H1 (cell line): ENCODE data around the gene NFYA. TPM values are rescaled to one million over a fixed set of nuclear protein-coding genes. Genes with fewer than 3 reads are reported as not detected.

Source experiments
- CTCF ChIA-PET: fragments of 300-600 bp; sonication (Branson Sonifier 250); formaldehyde crosslinking; loops from one replicate; lab custom pipeline; 2021; ENCODE audit not compliant: partially characterized antibody; lab: Charles Lee
- POLR2A ChIA-PET: fragments of 300-600 bp; sonication (Branson Sonifier 250); formaldehyde crosslinking; loops from one replicate; lab custom pipeline; 2021; ENCODE audit warnings: inconsistent platforms; ENCODE audit not compliant: partially characterized antibody; lab: Charles Lee
- DNase-seq, 2 experiments: peaks; one replicate each; pipeline versions ENCODE4 v3.0.0 to v3.0.0-alpha.2; 2010 to 2022; ENCODE audit warnings: low spot score in 2 of 2, low read depth in 1 of 2, mixed read lengths in 1 of 2
- FAIRE-seq: peaks from 2 replicates; lab custom pipeline; 2011; peaks lifted over from hg19 to GRCh38; lab: Jason Lieb, UNC
- H2AFZ ChIP-seq: 2 replicates; pipeline ENCODE4 v1.8.1; 2012; ENCODE audit warnings: low read length, inconsistent platforms
- H2AK5ac ChIP-seq: 2 replicates; pipeline ENCODE4 v1.6.1; 2013; ENCODE audit warnings: low read depth, low read length
- H2BK120ac ChIP-seq: replicated peaks from 2 replicates; pipeline ENCODE3; 2013; ENCODE audit warnings: low read depth, low read length, inconsistent platforms
- H2BK12ac ChIP-seq: 2 replicates; pipeline ENCODE4 v1.6.1; 2013; ENCODE audit warnings: low read depth, low read length
- H2BK15ac ChIP-seq: 2 replicates; pipeline ENCODE4 v1.6.1; 2013; ENCODE audit warnings: low read length
- H2BK20ac ChIP-seq: 2 replicates; pipeline ENCODE4 v1.6.1; 2013; ENCODE audit warnings: low read length
- H2BK5ac ChIP-seq: 2 replicates; pipeline ENCODE4 v1.6.1; 2013; ENCODE audit warnings: low read depth, low read length
- H3K14ac ChIP-seq: 2 replicates; pipeline ENCODE4 v1.6.1; 2013; ENCODE audit warnings: inconsistent platforms; ENCODE audit not compliant: insufficient read length
- H3K18ac ChIP-seq: 2 replicates; pipeline ENCODE4 v1.6.1; 2013; ENCODE audit warnings: low read length; ENCODE audit errors: extremely low read depth
- H3K23ac ChIP-seq: 2 replicates; pipeline ENCODE4 v1.6.1; 2013; ENCODE audit warnings: inconsistent platforms; ENCODE audit not compliant: insufficient read length
- H3K23me2 ChIP-seq: 2 replicates; pipeline ENCODE4 v1.6.1; 2013; ENCODE audit warnings: low read depth, low read length
- H3K27ac ChIP-seq: 2 replicates; pipeline ENCODE4 v1.6.1; 2011; ENCODE audit warnings: low read depth, low read length, inconsistent platforms
- H3K27me3 ChIP-seq, 4 experiments: replicated peaks in 1 of 4; 1 replicate in 1 of 4; 2 replicates in 3 of 4; pipeline versions ENCODE4 v1.6.1 to v1.8.1; 2011 to 2013; ENCODE audit warnings: low read length in 3 of 4, mild to moderate bottlenecking in 3 of 4, inconsistent platforms in 2 of 4, mixed read lengths in 2 of 4, moderate library complexity in 1 of 4; ENCODE audit not compliant: control insufficient read depth in 3 of 4, insufficient read depth in 3 of 4; ENCODE audit errors: extremely low read depth in 1 of 4
- H3K36me3 ChIP-seq, 4 experiments: 2 replicates each; pipeline versions ENCODE4 v1.6.1 to v1.8.1; 2011 to 2013; ENCODE audit warnings: mild to moderate bottlenecking in 4 of 4, low read length in 3 of 4, moderate library complexity in 2 of 4, control low read depth in 1 of 4, inconsistent platforms in 1 of 4; ENCODE audit not compliant: insufficient read depth in 4 of 4, control insufficient read depth in 2 of 4
- H3K4ac ChIP-seq: replicated peaks from 2 replicates; pipeline ENCODE3; 2013; ENCODE audit warnings: low read length, low read depth, mixed read lengths, inconsistent platforms; ENCODE audit not compliant: insufficient read length
- H3K4me1 ChIP-seq, 4 experiments: replicated peaks in 1 of 4; 1 replicate in 1 of 4; 2 replicates in 3 of 4; pipeline versions ENCODE4 v1.6.1 to v1.8.1; 2011 to 2013; ENCODE audit warnings: low read length in 3 of 4, inconsistent platforms in 2 of 4, mixed read lengths in 1 of 4; ENCODE audit not compliant: insufficient read depth in 4 of 4, control insufficient read depth in 3 of 4
- H3K4me2 ChIP-seq, 2 experiments: 2 replicates each; pipeline versions ENCODE4 v1.6.1 to v1.8.1; 2011 to 2013; ENCODE audit warnings: low read depth in 2 of 2, low read length in 2 of 2, control low read depth in 1 of 2, inconsistent platforms in 1 of 2, mild to moderate bottlenecking in 1 of 2; ENCODE audit not compliant: insufficient read depth in 1 of 2
- H3K4me3 ChIP-seq, 4 experiments: fragments of 200-600, 300-600 bp in 1 of 4; sonication (generic), shearing (Covaris generic), sonication (Bioruptor Twin) in 1 of 4; 2 replicates each; pipeline versions ENCODE4 v1.5.1 to v1.8.1; 2011 to 2016; ENCODE audit warnings: low read length in 4 of 4, low read depth in 3 of 4, control low read depth in 2 of 4, inconsistent platforms in 2 of 4, mild to moderate bottlenecking in 2 of 4, mixed read lengths in 1 of 4, moderate library complexity in 1 of 4; ENCODE audit not compliant: insufficient read depth in 2 of 4; ENCODE audit errors: extremely low read depth in 1 of 4
- H3K56ac ChIP-seq: replicated peaks from 2 replicates; pipeline ENCODE3; 2013; ENCODE audit warnings: low read depth, mild to moderate bottlenecking, mixed read lengths, low read length, inconsistent platforms; ENCODE audit not compliant: insufficient read length
- H3K79me1 ChIP-seq: 2 replicates; pipeline ENCODE4 v1.6.1; 2013; ENCODE audit warnings: low read depth, low read length, control low read depth
- H3K79me2 ChIP-seq, 2 experiments: 2 replicates each; pipeline versions ENCODE4 v1.6.1 to v1.8.1; 2012 to 2013; ENCODE audit warnings: low read length in 2 of 2, mild to moderate bottlenecking in 2 of 2, inconsistent platforms in 1 of 2; ENCODE audit not compliant: insufficient read depth in 2 of 2, control insufficient read depth in 1 of 2
- H3K9ac ChIP-seq, 4 experiments: replicated peaks in 1 of 4; 1 replicate in 1 of 4; 2 replicates in 3 of 4; pipeline versions ENCODE4 v1.6.1 to v1.8.1; 2011 to 2013; ENCODE audit warnings: low read depth in 3 of 4, low read length in 3 of 4, control low read depth in 2 of 4, mild to moderate bottlenecking in 2 of 4, moderate library complexity in 2 of 4, inconsistent platforms in 1 of 4; ENCODE audit errors: extremely low read depth in 1 of 4
- H3K9me3 ChIP-seq, 2 experiments: 2 replicates each; pipeline versions ENCODE4 v1.6.1 to v1.8.1; 2012 to 2013; ENCODE audit warnings: mild to moderate bottlenecking in 2 of 2, moderate library complexity in 2 of 2, control low read depth in 1 of 2, inconsistent platforms in 1 of 2, low read depth in 1 of 2, low read length in 1 of 2, mixed read lengths in 1 of 2; ENCODE audit not compliant: insufficient read depth in 2 of 2
- H4K20me1 ChIP-seq, 2 experiments: replicated peaks in 1 of 2; 2 replicates each; pipeline versions ENCODE3 to v1.8.1; 2011 to 2013; ENCODE audit warnings: inconsistent platforms in 2 of 2, low read length in 2 of 2, mild to moderate bottlenecking in 1 of 2; ENCODE audit not compliant: insufficient read depth in 2 of 2, control insufficient read depth in 1 of 2
- H4K5ac ChIP-seq: 2 replicates; pipeline ENCODE4 v1.6.1; 2013; ENCODE audit warnings: low read length, low read depth, mixed read lengths, inconsistent platforms; ENCODE audit not compliant: insufficient read length
- H4K8ac ChIP-seq: 2 replicates; pipeline ENCODE4 v1.8.0; 2013; ENCODE audit warnings: mild to moderate bottlenecking, moderate library complexity, low read length, inconsistent platforms; ENCODE audit not compliant: insufficient read depth; ENCODE audit errors: extremely low read depth
- H4K91ac ChIP-seq: replicated peaks from 2 replicates; pipeline ENCODE3; 2013; ENCODE audit warnings: low read length, mixed read lengths, inconsistent platforms; ENCODE audit not compliant: insufficient read length
- EP300 ChIP-seq, 2 experiments: IDR thresholded peaks; 1 replicate in 1 of 2; 2 replicates in 1 of 2; pipeline ENCODE4 v1.6.1; 2011 to 2012; ENCODE audit warnings: low read depth in 2 of 2, low read length in 2 of 2, mild to moderate bottlenecking in 2 of 2, borderline replicate concordance in 1 of 2, inconsistent platforms in 1 of 2, moderate library complexity in 1 of 2
- POLR2A ChIP-seq, 2 experiments: IDR thresholded peaks; 1 replicate in 1 of 2; 2 replicates in 1 of 2; pipeline ENCODE4 v1.6.1; 2011; ENCODE audit warnings: low read depth in 2 of 2, low read length in 2 of 2, mild to moderate bottlenecking in 2 of 2; ENCODE audit errors: control extremely low read depth in 1 of 2
- RBBP5 ChIP-seq: IDR thresholded peaks from 2 replicates; pipeline ENCODE4 v1.7.1; 2012; ENCODE audit warnings: low read depth, mild to moderate bottlenecking, inconsistent platforms, low read length, moderate library complexity, borderline replicate concordance
- SP1 ChIP-seq: IDR thresholded peaks from 2 replicates; pipeline ENCODE4 v1.6.1; 2011; ENCODE audit warnings: low read depth, low read length
- WGBS, 2 experiments: shearing (Covaris generic) in 1 of 2; methylation state at CpG; one replicate each; pipeline versions ENCODE4 v1.1.6 to v1.1.7; 2013 to 2015; ENCODE audit warnings: low lambda C conversion rate in 2 of 2, mixed read lengths in 2 of 2, inconsistent platforms in 1 of 2, low coverage in 1 of 2, missing lambda C conversion rate in 1 of 2; ENCODE audit not compliant: insufficient replicate concordance in 2 of 2, insufficient coverage in 1 of 2, insufficient read length in 1 of 2; ENCODE audit errors: extremely low coverage in 1 of 2, missing lambda C conversion rate in 1 of 2; 5-methylcytosine and 5-hydroxymethylcytosine counted together
- polyA plus RNA-seq, 7 experiments: library from polyadenylated mRNA; depleted of rRNA in 3 of 7; stranded (reverse) in 5 of 7; unstranded in 2 of 7; fragments of >200 nt in 5 of 7; fragments of 200-250 nt in 2 of 7; gene quantifications; 1 replicate in 5 of 7; 2 replicates in 1 of 7; 4 replicates in 1 of 7; pipeline versions ENCODE4 v1.2.1 to v1.2.3, GENCODE V29; 2011 to 2013; ENCODE audit warnings: missing spikeins in 2 of 7, mixed read lengths in 2 of 7
- total RNA-seq: library from RNA; stranded (reverse); fragmentation: NEBNext Ultra II Directional; extraction: Animal tissue kit (Norgen Biotek cat#: 25700); gene quantifications from 2 replicates; pipeline ENCODE4 v1.2.1, GENCODE V29; 2021
- TF ChIP-seq, protein P1 (sequence below), 3 experiments: IDR thresholded peaks; 1 replicate in 2 of 3; 2 replicates in 1 of 3; pipeline versions ENCODE4 v1.5.1 to v1.6.1; 2011; ENCODE audit warnings: low read length in 3 of 3, mild to moderate bottlenecking in 3 of 3, inconsistent platforms in 2 of 3, low read depth in 1 of 3, moderate library complexity in 1 of 3; ENCODE audit not compliant: insufficient read depth in 1 of 3; ENCODE audit errors: control extremely low read depth in 1 of 3
- TF ChIP-seq, protein P2 (sequence below): IDR thresholded peaks from 2 replicates; pipeline ENCODE4 v1.6.1; 2012; ENCODE audit warnings: low read length, inconsistent platforms
- TF ChIP-seq, protein P3 (sequence below): IDR thresholded peaks from 2 replicates; pipeline ENCODE4 v1.6.1; 2012; ENCODE audit warnings: inconsistent platforms

NFYA gene
- total and polyA plus RNA-seq, 2 of the 8 experiments (the other 6 are each of a cell fraction or from before 2014, with no cell fraction given) = 19.8 to 33.7 TPM

DNA sequence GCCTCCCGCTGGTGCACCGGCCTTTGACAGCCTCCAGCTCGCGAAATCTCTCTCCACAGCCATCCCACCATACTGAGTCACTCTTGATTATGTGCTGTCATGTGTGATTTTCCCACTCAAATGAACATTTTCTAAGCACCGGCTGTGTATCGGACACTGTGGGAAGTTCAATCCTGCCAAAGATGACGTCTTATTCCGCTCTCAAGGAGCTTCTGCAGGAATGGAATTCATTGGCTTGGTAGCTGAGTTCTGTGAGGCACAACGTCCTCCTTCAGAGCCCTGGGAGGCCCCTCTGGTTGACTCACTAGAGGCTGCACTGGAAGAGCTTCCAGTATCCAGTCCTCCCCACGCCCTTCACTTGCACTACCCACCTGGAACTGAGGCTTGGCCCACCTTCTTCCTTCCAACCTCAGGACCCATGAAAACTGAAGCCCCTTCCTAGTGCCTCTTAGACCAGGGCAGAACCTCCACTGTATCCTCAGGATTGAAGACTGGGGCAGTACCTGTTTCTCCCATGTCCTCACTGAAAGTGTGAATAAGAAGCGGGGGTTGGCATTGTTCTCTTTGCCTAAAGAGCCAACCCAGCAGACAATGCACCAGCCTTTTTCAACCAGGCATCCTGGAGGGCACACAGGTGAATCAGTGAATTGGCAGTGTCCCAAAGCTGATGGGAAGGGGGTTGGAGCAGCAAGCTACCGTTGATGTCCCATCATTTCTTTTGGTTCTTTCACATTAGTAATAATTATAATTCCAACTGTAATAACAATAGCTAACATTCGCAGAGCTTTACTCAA is 35.5 kb upstream of the NFYA start:
- FAIRE-seq (no peak), DNase-seq (no peak)
- no peak overlapping the region for H2BK20ac ChIP-seq
- no peak overlapping the region for H3K4me3 ChIP-seq
- H3K27ac ChIP-seq = no peak overlapping the region
- H3K14ac ChIP-seq = no peak overlapping the region
- H4K8ac ChIP-seq = no peak overlapping the region
- H3K79me2 ChIP-seq = no peaks in the 10 kb centered on the region
- no peak overlapping the region for H4K5ac ChIP-seq
- H3K9me3 ChIP-seq = no peaks in the 10 kb centered on the region
- H3K36me3 ChIP-seq = no peaks in the 10 kb centered on the region
- no peak overlapping the region for H2BK12ac ChIP-seq
- H2BK5ac ChIP-seq = no peak overlapping the region
- H3K56ac ChIP-seq = no peak overlapping the region
- CTCF ChIA-PET = interaction anchor here (0.6 to 2.7 kb wide), 24 partner anchors 8 to 1152 kb away, joined by 3 to 23 read pairs (median 4); no protein-coding TSS in a partner anchor
- H3K9ac ChIP-seq = no peak overlapping the region
- no peak overlapping the region for H2AFZ ChIP-seq
- no peaks in the 10 kb centered on the region for H4K20me1 ChIP-seq
- H3K4me2 ChIP-seq = no peak overlapping the region
- H4K91ac ChIP-seq = no peak overlapping the region
- WGBS, 2 experiments = 87% methylated on average over 13 of the region's 13 CpGs; no CpG with 5 or more reads in 1 of the 2 experiments
- H3K27me3 ChIP-seq = no peaks in the 10 kb centered on the region; a peak in 1 of 7 replicates
- H2AK5ac ChIP-seq = no peak overlapping the region
- H2BK15ac ChIP-seq = no peak overlapping the region
- POLR2A ChIA-PET = interaction anchor here (1.5 to 1.9 kb wide), 2 partner anchors 9 to 16 kb away, joined by 6 to 9 read pairs; partner anchors contain the start of gene APOBEC2
- H3K23ac ChIP-seq = no peak overlapping the region
- H3K4me1 ChIP-seq = peaks cover 0 to 4% (median 3%) of the 10 kb centered on the region in 4 experiments; a peak in 6 of 7 replicates
- no peaks in the 10 kb centered on the region for H3K23me2 ChIP-seq
- no peak overlapping the region for H3K18ac ChIP-seq
- H2BK120ac ChIP-seq = no peak overlapping the region
- no peaks in the 10 kb centered on the region for H3K79me1 ChIP-seq
- H3K4ac ChIP-seq = no peak overlapping the region
- no peak for TF ChIP-seq RBBP5
- TF ChIP-seq, protein P1, sequence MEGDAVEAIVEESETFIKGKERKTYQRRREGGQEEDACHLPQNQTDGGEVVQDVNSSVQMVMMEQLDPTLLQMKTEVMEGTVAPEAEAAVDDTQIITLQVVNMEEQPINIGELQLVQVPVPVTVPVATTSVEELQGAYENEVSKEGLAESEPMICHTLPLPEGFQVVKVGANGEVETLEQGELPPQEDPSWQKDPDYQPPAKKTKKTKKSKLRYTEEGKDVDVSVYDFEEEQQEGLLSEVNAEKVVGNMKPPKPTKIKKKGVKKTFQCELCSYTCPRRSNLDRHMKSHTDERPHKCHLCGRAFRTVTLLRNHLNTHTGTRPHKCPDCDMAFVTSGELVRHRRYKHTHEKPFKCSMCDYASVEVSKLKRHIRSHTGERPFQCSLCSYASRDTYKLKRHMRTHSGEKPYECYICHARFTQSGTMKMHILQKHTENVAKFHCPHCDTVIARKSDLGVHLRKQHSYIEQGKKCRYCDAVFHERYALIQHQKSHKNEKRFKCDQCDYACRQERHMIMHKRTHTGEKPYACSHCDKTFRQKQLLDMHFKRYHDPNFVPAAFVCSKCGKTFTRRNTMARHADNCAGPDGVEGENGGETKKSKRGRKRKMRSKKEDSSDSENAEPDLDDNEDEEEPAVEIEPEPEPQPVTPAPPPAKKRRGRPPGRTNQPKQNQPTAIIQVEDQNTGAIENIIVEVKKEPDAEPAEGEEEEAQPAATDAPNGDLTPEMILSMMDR (IDR thresholded peaks at IDR 0.05; ENCODE audit: control extremely low read depth in 1 of 3, insufficient read depth in 1 of 3, low read depth in 1 of 3, low read length in 3 of 3) = peak in 1 of 3 experiments; percentile 18; a peak in 2 of 4 replicates
- TF ChIP-seq POLR2A (IDR thresholded peaks at IDR 0.05; ENCODE audit: control extremely low read depth in 1 of 2, low read depth in 2 of 2, low read length in 2 of 2) = no peak
- no peak for TF ChIP-seq SP1
- TF ChIP-seq, protein P2, sequence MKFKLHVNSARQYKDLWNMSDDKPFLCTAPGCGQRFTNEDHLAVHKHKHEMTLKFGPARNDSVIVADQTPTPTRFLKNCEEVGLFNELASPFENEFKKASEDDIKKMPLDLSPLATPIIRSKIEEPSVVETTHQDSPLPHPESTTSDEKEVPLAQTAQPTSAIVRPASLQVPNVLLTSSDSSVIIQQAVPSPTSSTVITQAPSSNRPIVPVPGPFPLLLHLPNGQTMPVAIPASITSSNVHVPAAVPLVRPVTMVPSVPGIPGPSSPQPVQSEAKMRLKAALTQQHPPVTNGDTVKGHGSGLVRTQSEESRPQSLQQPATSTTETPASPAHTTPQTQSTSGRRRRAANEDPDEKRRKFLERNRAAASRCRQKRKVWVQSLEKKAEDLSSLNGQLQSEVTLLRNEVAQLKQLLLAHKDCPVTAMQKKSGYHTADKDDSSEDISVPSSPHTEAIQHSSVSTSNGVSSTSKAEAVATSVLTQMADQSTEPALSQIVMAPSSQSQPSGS = no peak
- TF ChIP-seq EP300 (IDR thresholded peaks at IDR 0.05; ENCODE audit: borderline replicate concordance in 1 of 2, low read depth in 2 of 2, low read length in 2 of 2) = no peak
- TF ChIP-seq, protein P3, sequence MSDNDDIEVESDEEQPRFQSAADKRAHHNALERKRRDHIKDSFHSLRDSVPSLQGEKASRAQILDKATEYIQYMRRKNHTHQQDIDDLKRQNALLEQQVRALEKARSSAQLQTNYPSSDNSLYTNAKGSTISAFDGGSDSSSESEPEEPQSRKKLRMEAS = no peak
